ENCODE measurements around the gene EHMT1. TPM values are rescaled to one million over a fixed set of nuclear protein-coding genes. Genes with fewer than 3 reads are reported as not detected.
A peak's percentile ranks its signal among the peaks of the same experiment; 100 is the strongest.

The EHMT1 gene
- total RNA-seq, 1 donor from 2014 or later: 30.5 TPM

DNA sequence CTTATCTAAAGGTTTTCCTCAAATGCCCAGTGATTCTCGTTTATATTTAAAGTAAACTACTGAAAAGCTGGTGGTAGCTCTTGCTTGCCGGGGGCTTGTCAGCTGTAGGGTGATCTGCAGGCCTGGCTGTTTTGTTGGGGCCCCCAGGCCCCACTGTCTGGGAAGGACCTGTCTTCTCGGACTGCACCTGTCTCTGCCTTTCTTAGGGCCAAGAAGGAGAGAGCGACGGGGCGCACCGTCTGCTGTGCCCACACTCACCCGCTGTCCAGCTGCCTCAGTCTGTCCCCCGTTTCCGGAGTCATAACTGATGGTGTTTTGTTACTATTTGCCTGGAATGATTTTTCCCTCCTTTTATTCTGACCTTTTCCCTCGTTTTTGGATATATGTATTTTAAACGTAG, 164.7 kb downstream of the EHMT1 start:
- ATAC-seq: no peak
- no peak for DNase-seq (ENCODE audit: missing footprints)
- intact Hi-C loops (cut with DNase I): no loop called here

DNA sequence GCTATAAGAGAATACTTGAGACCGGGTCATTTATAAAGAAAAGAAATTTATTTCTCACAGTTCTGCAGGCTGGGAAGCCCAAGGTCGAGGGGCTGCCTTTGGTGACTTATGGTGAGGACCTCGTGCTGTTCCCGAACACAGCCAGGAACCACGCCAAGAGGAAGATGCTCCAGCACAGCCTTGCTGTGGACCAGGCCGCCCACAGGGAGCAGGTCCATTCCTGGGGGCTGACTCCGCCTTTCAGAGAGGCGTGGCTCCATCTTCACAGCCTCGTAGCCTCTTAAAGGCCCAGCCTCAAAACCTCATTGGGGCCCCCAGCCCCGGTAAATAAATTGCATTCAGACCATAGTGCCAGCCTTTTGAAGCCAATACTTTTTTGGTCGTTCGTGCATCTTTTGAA, 165.2 kb downstream of the EHMT1 start:
- no peak for DNase-seq (ENCODE audit: missing footprints)
- intact Hi-C loops (cut with DNase I): no loop called here
- no peak for ATAC-seq

DNA sequence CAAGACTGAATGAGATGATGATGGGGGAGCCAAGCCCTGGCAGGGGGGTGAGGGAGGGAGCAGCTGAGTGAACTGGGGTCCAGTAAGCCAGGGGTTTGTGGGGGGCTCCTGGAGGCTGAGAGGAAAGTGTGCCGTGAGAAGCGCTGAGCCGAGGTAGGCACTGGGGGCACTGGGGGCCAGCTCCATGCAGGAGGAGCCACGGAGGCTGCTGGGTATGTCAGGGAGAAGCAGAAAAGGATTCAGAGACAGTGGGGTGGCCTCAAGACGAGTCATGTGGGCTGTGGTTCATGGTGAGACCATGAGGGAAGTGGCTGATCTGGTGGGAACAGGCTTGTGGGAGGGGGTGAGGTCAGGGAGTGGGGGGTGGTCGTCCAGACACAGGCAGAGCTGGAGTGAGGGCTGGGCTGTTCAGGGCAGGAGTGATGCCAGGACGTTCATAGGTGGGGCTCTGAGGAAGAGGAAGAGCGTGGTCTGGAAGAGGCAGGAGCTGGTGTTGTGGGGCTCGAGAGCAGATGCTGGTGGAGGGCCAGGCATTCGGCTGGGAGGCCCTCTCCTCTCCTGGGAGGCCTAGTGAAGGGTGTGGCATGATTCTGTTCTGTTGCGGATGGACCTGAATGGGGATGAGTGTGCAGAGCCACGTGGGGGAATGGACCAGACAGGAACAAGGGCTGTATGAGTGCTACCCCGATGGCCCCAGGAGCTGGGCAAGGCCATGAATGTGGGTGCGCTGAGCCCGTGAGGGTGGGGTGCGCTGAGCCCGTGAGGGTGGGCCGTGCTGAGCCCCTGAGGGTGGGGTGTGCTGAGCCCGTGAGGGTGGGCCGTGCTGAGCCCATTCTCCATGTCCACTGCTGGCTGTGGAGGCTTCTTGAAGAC, 166.1 kb downstream of the EHMT1 start:
- ATAC-seq: no peak
- intact Hi-C loops (cut with DNase I): no loop called here
- no peak for DNase-seq (ENCODE audit: missing footprints)

DNA sequence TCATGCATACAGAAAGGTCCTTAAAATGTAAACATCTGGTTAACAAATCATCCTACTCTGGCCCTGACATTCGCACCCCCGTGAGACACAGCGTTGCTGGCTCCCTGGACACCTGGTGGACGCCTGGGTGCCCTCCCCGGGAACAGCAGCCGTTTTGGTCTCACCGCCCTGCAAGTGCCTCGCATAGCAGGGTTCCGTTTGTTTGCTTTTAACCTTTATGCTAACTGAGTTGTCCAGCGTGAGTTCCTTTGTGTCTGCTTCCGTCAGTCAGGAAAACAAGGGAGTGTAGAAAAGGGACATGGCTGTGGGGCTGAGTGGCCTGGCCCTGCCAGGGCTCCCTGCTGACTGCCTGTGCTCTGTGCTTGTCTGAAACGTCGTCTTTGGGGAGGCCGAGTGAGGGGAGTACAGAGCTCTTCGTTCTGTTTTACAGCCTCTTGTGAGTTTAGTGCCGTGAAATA, 166.9 kb downstream of the EHMT1 start:
- intact Hi-C loops (cut with DNase I): no loop called here

DNA sequence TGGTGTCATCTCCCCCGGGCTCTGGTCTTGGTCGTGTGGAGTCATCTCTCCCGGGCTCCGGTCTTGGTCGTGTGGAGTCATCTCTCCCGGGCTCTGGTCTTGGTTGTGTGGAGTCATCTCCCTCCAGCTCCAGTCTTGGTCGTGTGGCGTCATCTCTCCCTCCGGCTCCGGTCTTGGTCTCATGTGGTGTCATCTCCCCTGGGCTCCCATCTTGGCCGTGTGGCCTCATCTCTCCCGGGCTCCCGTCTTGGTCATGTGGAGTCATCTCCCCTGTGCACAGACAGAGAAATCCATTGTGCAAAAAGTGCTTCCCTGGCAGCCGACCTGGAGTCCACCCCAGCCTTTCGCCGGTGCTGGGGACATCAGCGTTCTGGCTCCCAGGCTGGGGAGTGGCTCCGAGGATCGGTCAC, 167.7 kb downstream of the EHMT1 start:
- DNase-seq (ENCODE audit: missing footprints): peak; percentile 23
- no peak for ATAC-seq
- intact Hi-C loops (cut with DNase I): no loop called here

More for the DNA sequence above, 166.9 kb downstream of the EHMT1 start:
- ATAC-seq: peak; percentile 34
- DNase-seq (ENCODE audit: missing footprints): no peak

DNA sequence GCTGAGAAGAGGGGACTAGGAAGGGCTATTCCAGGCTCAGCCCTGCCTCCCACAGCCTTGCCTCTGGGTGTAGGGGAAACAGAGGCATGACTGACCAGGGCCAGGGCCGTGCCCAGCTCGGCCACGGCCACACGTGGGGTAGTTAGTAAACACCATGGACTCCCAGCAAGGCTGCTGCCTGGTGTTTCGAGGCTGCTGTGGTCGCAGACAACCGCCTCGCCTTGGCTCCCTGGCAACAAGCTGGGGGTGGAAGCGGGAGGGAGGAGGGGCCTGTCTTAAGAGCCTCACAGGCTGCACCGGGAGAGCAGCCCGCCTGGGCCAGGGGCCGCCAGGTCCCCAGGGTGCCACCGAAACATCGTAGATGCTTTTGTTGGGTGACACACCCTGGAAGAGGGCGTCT, 168.6 kb downstream of the EHMT1 start:
- intact Hi-C loops (cut with DNase I): no loop called here
- peak; percentile 18 for DNase-seq (ENCODE audit: missing footprints)
- ATAC-seq: no peak

DNA sequence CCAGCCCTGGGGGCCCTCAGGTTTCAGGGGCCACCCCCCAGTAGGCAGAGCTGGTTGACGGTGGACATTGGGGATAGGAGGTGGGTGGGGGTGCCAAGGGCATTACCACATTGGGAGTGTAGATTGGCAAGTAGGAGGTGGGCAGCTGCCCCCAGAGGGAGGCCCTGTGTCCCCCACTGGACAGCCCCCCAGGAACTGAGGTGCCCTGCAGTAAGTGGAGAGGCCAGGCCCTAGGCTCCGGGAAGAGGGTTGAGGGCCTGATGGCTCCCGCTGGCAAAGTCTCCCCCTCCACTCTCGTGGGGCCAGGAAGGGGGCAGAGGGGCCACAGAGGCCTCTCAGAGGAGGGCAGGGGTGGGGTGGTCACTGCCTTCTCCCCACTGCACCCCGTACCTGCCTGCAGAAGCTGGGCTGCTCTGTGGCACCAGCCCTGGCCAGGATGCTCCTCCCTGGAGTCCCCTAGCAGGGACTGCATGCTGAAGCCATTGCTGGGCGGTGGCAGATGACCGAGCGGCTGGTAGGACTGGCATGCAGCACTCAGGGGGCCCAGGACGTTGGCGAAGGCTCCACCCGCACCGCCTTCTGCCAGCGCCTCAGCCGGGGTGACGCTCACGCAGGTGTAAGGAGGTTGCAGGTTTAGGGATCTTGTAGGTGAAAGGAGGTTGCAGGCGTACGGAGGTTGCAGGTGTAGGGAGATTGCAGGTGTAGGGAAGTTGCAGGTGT, 169.1 kb downstream of the EHMT1 start:
- intact Hi-C loops (cut with DNase I): no loop called here

DNA sequence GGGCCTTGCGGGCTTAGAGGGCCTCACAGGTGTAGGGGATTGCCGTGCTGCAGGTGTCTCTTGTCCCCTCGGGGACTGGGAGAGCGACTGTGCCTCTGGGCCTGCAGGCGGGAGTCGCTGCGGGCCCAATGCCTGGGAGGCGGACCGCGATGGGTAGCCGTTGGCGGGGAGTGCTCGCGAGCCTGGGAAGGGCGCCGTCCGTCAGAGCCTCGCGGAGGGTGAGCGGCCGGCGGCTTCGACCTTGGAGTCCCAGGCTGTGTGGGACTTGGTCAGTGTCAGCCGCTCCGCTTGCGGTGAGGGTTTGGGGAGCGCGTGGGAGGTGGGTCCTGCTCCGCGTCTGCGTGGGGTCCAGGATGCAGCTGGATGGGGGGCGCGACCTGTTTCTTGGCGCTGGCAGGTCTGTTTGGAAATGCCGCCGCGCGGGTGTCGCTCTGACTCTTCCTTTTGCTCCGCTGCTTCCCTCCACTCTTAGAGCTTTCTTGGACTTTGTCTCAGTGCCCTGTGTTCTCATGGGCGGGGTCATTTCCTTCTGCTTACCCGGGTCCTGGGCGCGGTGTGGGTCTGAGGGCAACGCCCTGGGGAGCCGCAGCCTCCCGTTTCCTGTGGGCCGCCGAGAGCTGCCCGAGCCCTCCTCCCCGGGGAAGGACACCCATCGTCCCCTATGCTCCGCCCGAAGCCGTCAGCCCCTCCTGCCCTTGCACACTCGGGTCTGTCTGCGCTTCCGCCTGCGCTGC, 169.9 kb downstream of the EHMT1 start:
- peak; percentile 53 for DNase-seq (ENCODE audit: missing footprints)
- intact Hi-C loops (cut with DNase I): no loop called here
- ATAC-seq: no peak

More for the DNA sequence above, 169.1 kb downstream of the EHMT1 start:
- ATAC-seq (no peak), DNase-seq (ENCODE audit: missing footprints) (peak; percentile 56)

DNA sequence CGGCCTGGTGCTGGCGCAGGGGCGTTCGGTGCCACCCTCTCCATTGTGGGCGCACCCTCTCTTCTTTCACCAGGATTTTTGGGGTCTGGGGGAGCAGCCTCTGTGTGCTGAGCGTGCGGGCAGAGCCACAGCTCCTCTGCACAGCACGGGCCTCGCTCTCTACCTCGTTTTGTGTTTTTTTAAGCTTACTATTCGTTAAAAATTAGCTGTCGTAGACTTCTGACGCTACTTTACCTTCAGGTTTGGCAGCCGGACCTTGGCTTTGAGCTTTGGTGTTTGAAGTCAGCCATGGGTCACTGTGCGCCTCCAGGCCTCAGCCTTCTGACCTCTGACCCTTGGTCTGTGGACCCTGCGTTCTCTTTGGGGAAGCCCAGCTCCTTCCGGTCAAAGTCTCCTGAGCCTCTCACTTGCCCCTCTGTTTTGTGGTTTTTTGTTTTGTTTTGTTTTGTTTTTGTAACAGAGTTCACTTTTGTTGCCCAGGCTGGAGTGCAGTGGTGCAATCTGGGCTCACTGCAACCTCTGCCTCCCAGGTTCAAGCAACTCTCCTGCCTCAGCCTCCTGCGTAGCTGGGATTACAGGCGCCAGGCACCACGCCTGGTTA, 170.6 kb downstream of the EHMT1 start:
- DNase-seq (ENCODE audit: missing footprints): peak; percentile 41
- ATAC-seq: no peak
- intact Hi-C loops (cut with DNase I): no loop called here

DNA sequence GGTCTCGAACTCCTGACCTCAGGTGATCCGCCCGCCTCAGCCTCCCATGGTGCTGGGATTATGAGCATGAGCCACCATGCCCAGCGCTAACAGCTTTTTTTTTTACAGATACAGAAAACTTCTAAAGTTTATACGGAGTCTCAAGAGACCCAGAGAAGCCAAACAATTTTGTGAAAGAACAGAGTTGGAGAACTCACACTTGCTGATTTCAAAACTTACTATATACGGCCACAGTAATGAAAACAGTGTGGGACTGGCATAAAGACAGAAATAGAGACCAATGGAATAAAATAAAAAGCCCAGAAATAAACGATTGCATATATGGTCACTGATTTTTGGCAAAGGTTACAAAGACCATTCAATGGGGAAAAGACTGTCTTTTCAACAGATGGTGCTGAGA, 173.1 kb downstream of the EHMT1 start:
- intact Hi-C loops (cut with DNase I): no loop called here
- ATAC-seq (no peak), DNase-seq (ENCODE audit: missing footprints) (no peak)

DNA sequence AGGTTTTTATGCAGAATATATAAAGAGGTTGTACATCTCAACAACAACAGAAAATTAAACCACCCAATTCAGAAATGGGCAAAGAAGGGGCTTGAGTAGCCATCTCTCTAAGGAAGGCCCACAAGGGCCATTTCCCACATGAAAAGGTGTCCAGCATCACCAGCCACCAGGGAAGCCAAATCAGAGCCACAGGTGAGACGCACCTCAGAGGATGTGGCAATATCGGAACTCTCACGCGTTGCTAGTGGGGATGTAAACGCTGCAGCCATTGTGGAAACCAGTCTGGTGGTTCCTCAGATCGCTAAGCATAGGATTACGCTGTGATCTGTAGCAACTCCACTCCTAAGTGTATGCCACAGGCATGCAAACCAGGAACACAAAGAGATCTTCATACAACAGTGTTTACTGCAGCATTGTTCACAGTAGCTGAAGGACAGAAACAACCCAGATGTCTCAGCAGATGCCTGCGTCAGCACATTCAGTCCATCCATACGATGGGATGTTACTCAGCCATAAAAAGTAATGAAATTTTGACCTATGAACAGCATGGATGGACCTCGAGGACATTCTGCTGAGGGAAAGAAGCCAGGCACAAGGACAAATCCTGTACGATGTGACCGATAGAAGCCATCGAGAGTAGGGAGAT, 174.5 kb downstream of the EHMT1 start:
- intact Hi-C loops (cut with DNase I): loop anchor here (1.0 kb wide), 1 partner anchor 11 kb away; no protein-coding TSS in a partner anchor
- no peak for ATAC-seq
- no peak for DNase-seq (ENCODE audit: missing footprints)

DNA sequence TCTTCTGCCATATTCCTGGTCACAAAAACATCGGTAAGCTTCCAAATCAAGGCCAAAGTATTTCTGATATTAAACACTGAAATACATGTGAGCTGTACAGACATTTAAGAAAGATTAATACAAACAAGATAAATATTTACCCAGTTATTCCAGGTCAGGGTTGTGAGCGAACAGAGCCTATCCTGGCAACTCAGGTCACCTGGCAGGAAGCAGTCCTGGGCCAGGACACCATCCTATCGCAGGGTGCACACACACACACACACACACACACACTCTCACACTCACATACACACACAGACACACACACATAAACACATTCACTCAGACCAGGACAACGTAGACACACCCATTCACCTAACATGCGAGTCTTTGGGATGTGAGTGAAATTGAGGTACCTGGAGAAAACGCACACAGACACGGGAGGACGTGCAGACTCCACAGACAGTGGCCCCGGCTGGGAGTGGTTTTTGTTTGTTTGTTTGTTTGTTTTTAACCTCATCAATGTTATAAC, 176.4 kb downstream of the EHMT1 start:
- no peak for ATAC-seq
- intact Hi-C loops (cut with DNase I): no loop called here

DNA sequence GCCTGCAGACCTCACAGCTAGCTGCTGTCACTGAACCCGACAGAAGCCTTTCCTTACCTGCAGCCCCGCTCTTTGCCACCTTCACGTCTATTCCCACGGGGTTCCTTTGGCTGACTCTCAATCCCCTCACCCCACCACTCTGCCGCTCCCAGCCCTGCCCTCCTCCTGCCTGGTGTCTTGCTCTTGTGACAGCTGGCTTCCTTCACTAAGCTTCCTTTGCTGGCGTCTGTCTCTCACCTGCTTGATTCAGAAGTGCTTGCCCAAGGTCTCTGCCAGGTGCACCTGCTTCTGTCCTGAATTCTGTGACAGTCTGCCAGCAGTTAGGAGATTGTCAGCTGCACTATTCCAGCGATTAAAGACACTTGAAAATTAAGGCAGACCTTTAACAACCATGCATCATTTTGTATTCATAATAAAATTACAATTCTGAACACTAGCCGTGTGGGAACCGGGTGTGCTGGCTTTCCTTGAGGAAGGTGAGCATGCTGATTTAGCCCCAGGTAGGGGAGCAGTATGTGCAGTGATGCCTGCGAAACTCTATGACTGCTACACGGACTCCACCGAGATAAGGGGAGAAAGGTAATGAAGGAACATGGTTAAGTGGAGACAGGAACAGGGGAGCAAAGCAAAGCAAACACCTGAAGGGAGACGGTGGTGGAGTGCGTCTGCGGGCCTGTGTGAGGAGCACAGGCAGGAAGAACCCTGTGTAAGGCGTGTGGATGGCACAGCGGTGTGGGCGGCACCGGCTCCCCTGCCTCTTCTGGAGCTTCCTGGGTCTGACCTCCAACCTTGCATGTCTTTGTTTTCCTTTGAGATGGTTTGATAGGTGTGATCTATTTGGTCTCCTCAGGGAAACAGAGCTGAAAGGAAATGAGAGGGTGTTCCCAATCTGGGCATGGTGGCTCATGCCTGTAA, 178.7 kb downstream of the EHMT1 start:
- DNase-seq (ENCODE audit: missing footprints) (no peak), ATAC-seq (no peak)
- intact Hi-C loops (cut with DNase I): no loop called here

More for the DNA sequence above, 176.4 kb downstream of the EHMT1 start:
- DNase-seq (ENCODE audit: missing footprints): no peak

DNA sequence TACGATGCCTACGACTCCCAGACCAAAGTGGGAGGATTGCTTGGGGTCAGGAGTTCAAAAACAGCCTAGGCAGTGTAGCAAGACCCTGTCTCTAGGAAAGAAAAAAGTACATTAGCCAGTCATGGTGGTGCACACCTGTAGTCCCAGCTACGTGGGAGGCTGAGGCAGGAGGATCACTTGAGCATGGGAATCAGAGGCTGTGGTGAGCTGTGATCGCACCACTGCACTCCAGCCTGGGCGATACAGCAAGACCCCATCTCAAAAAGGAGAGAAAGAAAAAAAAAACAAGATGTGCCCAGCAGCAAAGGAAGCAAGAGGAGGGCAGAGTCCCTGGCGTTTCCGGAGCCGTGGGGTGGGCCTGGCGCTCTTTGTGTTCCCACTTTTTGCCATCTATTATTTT, 179.3 kb downstream of the EHMT1 start:
- no peak for ATAC-seq
- DNase-seq (ENCODE audit: missing footprints): no peak
- intact Hi-C loops (cut with DNase I): no loop called here

DNA sequence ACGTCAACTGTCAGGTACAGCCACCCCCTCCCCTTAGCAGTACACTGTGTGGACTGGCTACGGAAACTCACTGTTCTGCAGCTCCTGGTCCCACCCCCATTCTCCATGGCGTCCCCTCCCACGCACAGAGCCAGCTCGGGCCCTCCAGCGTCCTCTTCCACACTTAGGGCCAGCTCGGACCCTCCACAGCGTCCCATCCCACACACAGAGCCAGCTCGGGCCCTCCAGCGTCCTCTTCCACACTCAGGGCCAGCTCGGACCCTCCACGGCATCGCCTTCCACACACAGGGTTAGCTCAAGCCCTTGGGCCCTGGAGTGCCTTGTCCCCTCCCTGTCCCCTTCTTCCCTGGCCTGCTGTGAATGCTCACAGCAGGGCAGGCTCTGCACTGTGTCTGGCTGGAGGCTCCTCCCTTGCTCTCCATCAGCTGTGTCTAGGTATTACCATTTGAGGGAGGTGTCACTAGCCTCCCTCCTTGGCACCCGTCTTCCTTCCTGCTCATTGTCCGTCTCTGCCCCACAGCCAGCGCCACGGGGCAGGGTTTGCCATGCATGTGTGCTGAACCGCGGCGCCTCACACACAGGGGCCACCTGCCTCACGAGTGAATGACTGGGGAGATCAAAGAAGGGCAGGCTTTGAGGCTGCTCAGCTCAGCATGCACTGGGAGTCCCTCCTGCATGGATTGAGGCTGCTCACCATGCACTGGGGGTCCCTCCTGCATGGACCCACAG, 180.3 kb downstream of the EHMT1 start:
- intact Hi-C loops (cut with DNase I): no loop called here
- DNase-seq (ENCODE audit: missing footprints): peak; percentile 50
- no peak for ATAC-seq

DNA sequence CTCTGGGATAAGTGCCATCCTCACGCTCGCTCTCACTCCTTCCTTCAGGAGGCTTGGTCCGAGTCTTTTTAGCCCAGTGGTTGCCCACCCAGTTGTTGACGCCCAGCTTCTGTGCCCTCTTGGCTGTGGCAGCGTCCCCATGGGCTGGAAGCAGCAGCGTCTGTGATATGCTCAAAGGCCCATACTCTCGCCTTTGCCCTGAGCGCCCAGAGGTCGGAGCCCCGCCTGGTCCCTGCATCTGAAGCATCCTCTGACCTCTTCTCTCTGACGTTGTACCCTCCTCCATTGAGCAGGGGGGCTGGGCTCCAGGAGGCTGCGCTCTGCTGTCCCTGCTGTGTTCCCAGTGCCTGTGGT, 180.8 kb downstream of the EHMT1 start:
- no peak for ATAC-seq
- DNase-seq (ENCODE audit: missing footprints): no peak

More for the DNA sequence above, 180.8 kb downstream of the EHMT1 start:
- intact Hi-C loops (cut with DNase I): no loop called here
